ENCODE measurements around the gene MSMO1. TPM values are rescaled to one million over a fixed set of nuclear protein-coding genes. Genes with fewer than 3 reads are reported as not detected.
A peak's percentile ranks its signal among the peaks of the same experiment; 100 is the strongest.

Gene MSMO1
- total RNA-seq, 1 experiment from 2014 or later, result 72.9 TPM

- Mint-ChIP-seq H3K4me3 (no peak overlapping the region), H3K4me1 (peaks cover 5% of the 10 kb centered on the region), H3K27me3 (ENCODE audit: low read depth) (no peaks in the 10 kb centered on the region), H3K27ac (no peak overlapping the region; the same call in 1 of the 2 replicates), H3K36me3 (no peaks in the 10 kb centered on the region), H3K9me3 (no peaks in the 10 kb centered on the region)
- ChIA-PET CTCF (no interaction called here), POLR2A (no interaction called here)
- DNase-seq (ENCODE audit: low spot score) (no peak), ATAC-seq (no peak)
- TF ChIP-seq FOXJ3 (CRISPR knock-in tag; IDR thresholded peaks at IDR 0.05; ENCODE audit: borderline replicate concordance) (no peak), JUN (CRISPR knock-in tag; IDR thresholded peaks at IDR 0.05) (no peak), FOXP4 (CRISPR knock-in tag; IDR thresholded peaks at IDR 0.05) (no peak), MAX (CRISPR knock-in tag; IDR thresholded peaks at IDR 0.05) (no peak), MXD4 (CRISPR knock-in tag; IDR thresholded peaks at IDR 0.05; ENCODE audit: borderline replicate concordance) (no peak), USF1 (CRISPR knock-in tag; IDR thresholded peaks at IDR 0.05) (no peak), TCF7 (CRISPR knock-in tag; IDR thresholded peaks at IDR 0.05; ENCODE audit: low read depth) (no peak)
Measured at GRCh38 chr4:165319509-165319908, 8.0 kb upstream of the MSMO1 start.

GRCh38 chr4:165324236-165324917 is 3.1 kb upstream of the MSMO1 start:
- no peaks in the 10 kb centered on the region for H3K36me3 Mint-ChIP-seq
- peaks cover 14% of the 10 kb centered on the region for H3K4me1 Mint-ChIP-seq
- no peaks in the 10 kb centered on the region for H3K9me3 Mint-ChIP-seq
- ATAC-seq (no peak), DNase-seq (ENCODE audit: low spot score) (no peak)
- ChIA-PET POLR2A (interaction anchor here (0.6 kb wide), 1 partner anchor 21 kb away, joined by 3 read pairs; no protein-coding TSS in a partner anchor), CTCF (interaction anchor here (1.1 kb wide), 1 partner anchor 212 kb away, joined by 5 read pairs; the partner anchor contains the start of gene TMEM192)
- no peak for TF ChIP-seq ZNF512 (CRISPR knock-in tag; IDR thresholded peaks at IDR 0.05; ENCODE audit: borderline replicate concordance)
- no peak for TF ChIP-seq RELA (CRISPR knock-in tag; IDR thresholded peaks at IDR 0.05; ENCODE audit: borderline replicate concordance)
- no peak for TF ChIP-seq HMGXB4 (CRISPR knock-in tag; IDR thresholded peaks at IDR 0.05)
- TF ChIP-seq E2F4 (CRISPR knock-in tag; IDR thresholded peaks at IDR 0.05; ENCODE audit: borderline replicate concordance, low read depth), result no peak
- H3K27ac Mint-ChIP-seq, result no peak overlapping the region; the same call in 1 of the 2 replicates
- H3K4me3 Mint-ChIP-seq, result no peak overlapping the region
- H3K27me3 Mint-ChIP-seq (ENCODE audit: low read depth), result no peaks in the 10 kb centered on the region

GRCh38 chr4:165324918-165325304 is 2.6 kb upstream of the MSMO1 start:
- H3K27ac Mint-ChIP-seq, result peak overlapping the region; percentile 95; the same call in 1 of the 2 replicates
- ChIA-PET POLR2A (no interaction called here), CTCF (interaction anchor here (0.7 to 1.4 kb wide), 3 partner anchors 31 to 212 kb away, joined by 3 to 7 read pairs (median 5); partner anchors contain the start of gene TMEM192)
- H3K4me3 Mint-ChIP-seq, result no peak overlapping the region
- H3K4me1 Mint-ChIP-seq, result peaks cover 16% of the 10 kb centered on the region
- ATAC-seq, result no peak
- no peaks in the 10 kb centered on the region for H3K27me3 Mint-ChIP-seq (ENCODE audit: low read depth)
- no peaks in the 10 kb centered on the region for H3K9me3 Mint-ChIP-seq
- no peaks in the 10 kb centered on the region for H3K36me3 Mint-ChIP-seq
- DNase-seq (ENCODE audit: low spot score), result no peak
- TF ChIP-seq AFF4 (CRISPR knock-in tag; IDR thresholded peaks at IDR 0.05; ENCODE audit: borderline replicate concordance), result no peak
- no peak for TF ChIP-seq JAZF1 (CRISPR knock-in tag; IDR thresholded peaks at IDR 0.05)
- no peak for TF ChIP-seq CREM (CRISPR knock-in tag; IDR thresholded peaks at IDR 0.05)

Data from WTC11 (cell line).